GM18526 (cell line): ENCODE results near the gene CYP2J2.

Experiments used
- POLR2A ChIP-seq: IDR thresholded peaks from 3 replicates; pipeline ENCODE4 v1.6.1; 2011; ENCODE audit not compliant: insufficient read length; ENCODE audit errors: extremely low read depth

CYP2J2 gene

DNA sequence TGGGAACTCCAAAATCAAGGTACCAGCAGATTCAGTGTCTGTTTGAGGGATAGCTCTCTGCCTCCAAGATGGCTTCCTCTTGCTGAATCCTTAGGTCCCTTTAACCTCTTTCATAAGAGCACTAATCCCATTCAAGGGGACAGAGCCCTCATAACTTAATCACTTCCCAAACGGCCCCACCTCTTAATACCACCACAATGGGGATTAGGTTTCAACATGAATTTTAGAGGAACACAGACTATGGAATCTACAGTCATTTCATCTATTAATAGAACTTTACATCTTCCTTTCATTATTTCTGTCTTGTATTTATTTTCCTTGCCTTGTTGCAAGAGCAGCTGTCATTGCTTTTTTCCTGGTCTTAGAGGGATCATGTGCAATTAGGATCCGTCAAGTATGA, 81.5 kb downstream of the CYP2J2 start:
- no peak for TF ChIP-seq POLR2A
